Stimulated activated CD4-positive, alpha-beta T cell treated with anti-CD3 and anti-CD28 coated beads, Interleukin-12 subunit alpha, Interleukin-12 subunit beta, amount 100 ng/mL, for 48 hours (primary cell): ENCODE results near the gene CNBP.
"Not testable (repeated sequence)": the region's sequence is repeated elsewhere in the genome, so short reads cannot be mapped to it uniquely, and the experiment has no call there.

Source experiments
- DNase-seq, 3 donors: peaks; one replicate each; pipeline ENCODE4 v3.0.0-alpha.2; 2020; ENCODE audit warnings: low read depth in 2 of 3, low spot score in 1 of 3

The CNBP gene

GRCh38 chr3:129185783-129186182, 2.1 kb upstream of the CNBP start:
- no peak for DNase-seq

- not testable (repeated sequence) for DNase-seq
Observed at GRCh38 chr3:129184784-129185542, 1.3 kb upstream of the CNBP start.

DNA sequence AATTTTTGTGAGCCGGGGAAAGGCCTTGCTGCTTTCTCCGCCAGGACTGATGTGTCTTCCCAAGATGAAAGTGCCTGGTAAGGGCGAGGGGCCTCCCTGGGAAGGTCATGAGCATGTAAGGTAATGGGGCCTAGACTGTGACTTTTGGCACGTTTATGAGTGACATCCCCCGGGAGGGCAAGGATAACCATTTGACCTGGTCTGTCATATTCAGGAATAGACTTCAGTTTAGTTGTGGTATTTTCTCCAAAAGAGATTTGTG, 631 bp upstream of the CNBP start:
- no peak for DNase-seq

DNA sequence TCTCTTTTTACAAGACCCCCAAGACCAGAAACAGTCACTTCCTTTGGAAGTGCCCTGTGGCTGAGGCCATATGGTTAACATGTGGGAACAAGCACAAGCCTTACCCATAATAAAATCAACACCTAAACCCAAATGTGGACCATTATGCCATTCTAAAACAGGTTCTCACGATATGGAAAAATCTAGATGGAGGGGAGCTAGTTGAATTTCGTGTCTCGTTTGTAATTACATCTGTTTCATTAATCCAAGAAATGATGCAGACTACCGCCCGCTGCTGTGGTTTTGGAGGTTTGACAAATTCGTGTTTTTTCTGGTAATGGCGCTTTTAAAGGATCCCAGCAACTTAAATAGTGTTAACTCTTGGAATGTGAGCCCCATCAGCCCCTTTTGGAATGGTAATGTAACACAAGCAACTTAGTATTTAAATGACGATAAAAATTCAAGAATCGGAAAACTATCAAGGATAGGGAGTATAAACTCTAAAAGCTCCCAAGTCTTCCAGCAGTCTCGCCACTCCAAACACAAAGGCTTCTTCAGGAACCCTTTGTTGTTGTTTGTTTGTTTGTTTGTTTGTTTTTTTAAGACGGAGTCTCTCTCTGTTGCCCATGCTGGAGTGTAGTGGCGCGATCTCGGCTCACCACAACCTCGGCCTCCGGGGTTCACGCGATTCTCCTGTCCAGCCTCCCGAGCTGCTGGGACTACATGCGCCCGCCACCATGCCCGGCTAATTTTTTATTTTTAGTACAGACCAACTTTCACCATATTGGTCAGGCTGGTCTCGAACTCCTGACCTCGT, 1.1 kb downstream of the CNBP start:
- DNase-seq: peak in 1 of 3 donors; percentile 32

GRCh38 chr3:129181819-129182218, 1.9 kb downstream of the CNBP start:
- no peak for DNase-seq

DNA sequence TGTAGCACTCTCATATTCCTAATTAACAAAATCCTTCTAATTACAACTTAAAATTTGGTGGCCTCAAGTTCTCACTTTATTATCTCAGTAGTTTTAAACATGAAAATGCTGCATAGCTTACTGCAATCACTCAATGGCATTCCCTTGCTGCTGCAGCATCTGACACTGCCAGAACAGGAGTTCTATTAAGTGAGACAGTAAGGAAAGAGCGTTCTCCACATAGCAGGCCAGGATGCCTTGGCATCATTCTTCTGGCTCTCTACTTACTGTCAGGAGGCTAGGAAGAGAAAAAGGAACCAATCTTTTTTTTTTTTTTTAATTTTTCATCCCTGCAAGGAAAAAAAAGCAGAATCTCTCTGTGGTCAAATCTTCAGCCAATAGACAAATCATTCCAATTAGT, 3.2 kb downstream of the CNBP start:
- no peak for DNase-seq

GRCh38 chr3:129176051-129176450, 7.6 kb downstream of the CNBP start:
- no peak for DNase-seq

GRCh38 chr3:129173725-129174124, 10.0 kb downstream of the CNBP start:
- no peak for DNase-seq

GRCh38 chr3:129173206-129173605, 10.5 kb downstream of the CNBP start:
- DNase-seq: no peak

DNA sequence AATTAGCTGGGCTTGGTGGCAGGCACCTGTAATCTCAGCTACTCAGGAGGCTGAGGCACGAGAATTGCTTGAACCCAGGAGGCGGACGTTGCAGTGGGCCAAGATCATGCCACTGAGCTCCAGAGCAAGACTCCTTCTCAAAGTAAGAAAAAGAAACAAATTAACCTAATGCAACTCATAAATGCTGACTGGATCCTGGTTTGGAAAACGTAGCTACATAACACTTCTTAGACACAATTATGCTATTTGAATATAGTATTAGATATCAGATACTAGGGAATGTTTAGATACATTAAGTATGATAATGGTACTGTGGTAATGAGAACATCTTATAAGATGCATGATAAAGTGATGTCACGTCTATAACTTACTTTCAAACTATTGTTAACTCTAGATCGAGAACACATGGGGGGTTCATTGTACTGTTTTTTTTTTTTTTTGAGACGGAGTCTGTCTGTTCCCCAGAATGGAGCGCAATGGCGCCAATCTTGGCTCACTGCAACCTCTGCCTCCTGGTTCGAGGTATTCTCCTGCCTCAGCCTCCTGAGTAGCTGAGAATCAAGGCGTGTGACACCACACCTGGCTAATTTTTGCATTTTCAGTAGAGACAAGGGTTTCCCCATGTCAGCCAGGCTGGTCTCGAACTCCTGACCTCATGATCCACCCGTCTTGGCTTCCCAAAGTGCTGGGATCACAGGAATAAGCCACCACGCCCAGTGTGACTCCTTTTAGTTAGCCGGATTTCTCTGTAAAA, 16.9 kb downstream of the CNBP start:
- DNase-seq: no peak

DNA sequence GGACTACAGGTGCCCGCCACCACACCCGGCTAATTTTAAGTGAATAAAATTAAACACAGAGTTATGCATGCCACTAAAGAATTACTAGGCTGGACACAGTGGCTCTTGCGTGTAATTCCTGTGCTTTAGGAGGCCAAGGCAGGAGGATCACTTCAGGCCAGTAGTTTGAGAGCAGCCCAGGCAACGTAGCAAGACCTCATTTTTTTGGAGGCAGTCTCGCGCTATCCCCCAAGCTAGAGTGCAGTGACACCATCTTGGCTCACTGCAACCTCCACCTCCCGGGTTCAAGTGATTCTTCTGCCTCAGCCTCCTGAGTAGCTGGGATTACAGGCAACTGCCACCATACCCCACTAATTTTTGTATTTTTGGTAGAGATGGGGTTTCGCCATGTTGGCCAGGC, 18.1 kb downstream of the CNBP start:
- not testable (repeated sequence) for DNase-seq

- no peak for DNase-seq
Observed at GRCh38 chr3:129164500-129164899, 19.2 kb downstream of the CNBP start.

DNA sequence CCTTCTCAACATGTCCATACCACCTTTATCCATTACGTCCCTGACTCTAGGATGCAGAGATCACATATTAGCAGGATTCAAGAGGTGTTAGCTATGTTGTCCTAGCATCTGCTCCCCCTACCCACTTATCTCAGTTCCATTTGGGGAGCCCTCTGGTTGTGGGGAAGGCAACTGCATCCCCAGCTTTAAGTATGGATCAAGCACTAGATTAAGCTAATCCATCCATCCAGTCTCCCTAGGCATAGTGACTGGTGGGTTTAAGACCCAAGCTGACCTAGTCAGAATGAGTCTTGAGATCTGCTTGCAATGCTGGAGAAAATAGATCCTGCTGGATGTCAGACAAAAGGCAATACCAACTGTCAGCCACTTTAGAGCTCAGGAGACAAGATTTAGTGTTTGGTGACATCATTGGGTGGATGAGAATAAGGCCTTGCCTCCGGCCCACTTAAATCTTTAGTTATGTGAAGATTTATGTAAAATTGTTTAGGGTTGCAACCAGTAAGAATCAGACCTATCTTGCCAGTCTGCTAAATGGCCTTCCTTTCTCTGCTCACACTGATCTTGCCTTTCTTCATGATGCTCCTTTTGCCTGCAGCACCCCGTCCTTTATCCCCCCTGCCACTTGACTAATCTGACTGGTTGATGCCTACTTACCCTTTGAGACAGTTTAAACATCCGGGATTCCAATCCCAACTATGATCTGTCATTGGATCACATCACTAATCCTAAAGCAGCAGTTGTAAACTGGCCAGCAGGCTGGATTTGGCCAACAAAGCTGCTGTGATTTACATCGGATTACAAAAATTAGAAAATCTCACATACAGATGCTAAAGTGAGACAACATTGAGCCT, 20.7 kb downstream of the CNBP start:
- DNase-seq: no peak

- DNase-seq: peak in 1 of 3 donors; percentile 23
Observed at GRCh38 chr3:129161860-129162271, 21.8 kb downstream of the CNBP start.

DNA sequence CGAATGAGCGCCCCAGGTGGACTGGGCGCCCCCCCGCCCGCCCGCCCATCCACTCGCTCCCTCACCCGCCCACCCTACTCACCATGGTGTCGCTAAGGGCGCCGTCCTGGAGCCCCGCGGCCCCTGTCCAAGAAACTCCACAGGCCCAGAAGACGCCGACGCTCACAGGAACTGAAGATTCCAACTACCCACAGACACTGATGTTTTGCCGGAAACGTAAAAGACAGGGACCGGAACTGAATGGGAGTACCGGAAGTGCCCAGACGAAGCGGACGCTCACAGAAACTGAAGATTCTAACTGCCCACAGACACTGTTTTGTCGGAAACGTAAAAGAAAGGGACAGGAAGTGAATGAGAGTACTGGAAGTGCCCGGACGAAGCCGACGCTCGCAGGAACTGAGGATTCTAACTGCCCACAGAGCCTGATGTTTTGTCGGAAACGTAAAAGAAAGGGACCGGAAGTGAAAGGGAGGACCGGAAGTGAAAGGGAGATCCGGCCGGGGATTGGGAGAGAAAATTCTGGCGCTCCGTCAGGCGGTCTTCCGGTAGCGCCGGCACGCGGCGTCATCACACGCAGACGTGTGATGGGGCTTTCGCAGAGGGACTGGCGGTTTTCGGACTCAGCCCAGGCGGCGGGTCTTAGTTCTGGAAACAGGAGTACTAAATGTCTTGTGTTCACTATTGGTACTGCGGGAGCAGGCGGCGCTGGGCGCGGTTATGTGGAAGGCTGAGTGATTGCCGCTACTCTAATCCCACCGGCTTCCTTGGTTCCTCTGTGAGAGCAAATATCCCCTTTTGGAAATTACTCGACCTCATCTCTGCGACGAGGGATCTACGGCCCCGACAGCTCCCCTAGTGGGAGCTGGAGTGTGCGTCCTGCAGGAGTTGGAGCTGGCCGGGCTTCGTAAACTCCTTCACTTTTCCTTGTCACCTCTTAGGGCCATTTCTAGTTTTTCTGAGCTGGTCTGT, 22.5 kb downstream of the CNBP start, which contains the start of gene ISY1:
ISY1 (minus strand) TSS at position 173 of the 969 bp plus-strand sequence; CDS start at position 85, 88 bp downstream.
- peak; percentile 81 to 84 (median 84) for DNase-seq

- no peak for DNase-seq
Observed at GRCh38 chr3:129144786-129145185, 38.9 kb downstream of the CNBP start.

DNA sequence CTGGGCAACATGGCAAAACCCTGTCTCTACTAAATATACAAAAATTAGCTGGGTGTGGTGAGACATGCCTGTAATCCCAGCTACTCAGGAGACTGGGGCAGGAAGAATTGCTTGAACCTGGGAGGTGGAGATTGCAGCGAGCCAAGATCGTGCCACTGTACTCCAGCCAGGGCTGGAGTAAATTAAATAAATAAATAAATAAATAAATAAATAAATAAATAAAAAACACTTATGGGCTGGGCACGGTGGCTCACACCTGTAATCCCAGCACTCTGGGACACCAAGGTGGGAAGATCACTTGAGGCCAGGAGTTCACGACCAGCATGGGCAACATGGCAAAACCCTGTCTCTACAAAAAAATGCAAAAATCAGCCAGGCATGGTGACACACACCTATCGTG, 42.7 kb downstream of the CNBP start:
- DNase-seq: not testable (repeated sequence)

GRCh38 chr3:129139911-129140310, 43.8 kb downstream of the CNBP start:
- no peak for DNase-seq

GRCh38 chr3:129136275-129136674, 47.4 kb downstream of the CNBP start:
- DNase-seq: not testable (repeated sequence)
